Colon (tissue), 2 donors: ENCODE measurements around the gene PHF21A.

Source experiments
- FAIRE-seq: peaks from 2 replicates; lab custom pipeline; 2012; peaks lifted over from hg19 to GRCh38; lab: Jason Lieb, UNC
- donor health status: control.
- donor health status: control.

The PHF21A gene

GRCh38 chr11:45982656-45983470 lies 138.4 kb downstream of the PHF21A start:
- no peak for FAIRE-seq

GRCh38 chr11:45981826-45982225 lies 139.4 kb downstream of the PHF21A start:
- peak; percentile 21 for FAIRE-seq

GRCh38 chr11:45974806-45975205 lies 146.4 kb downstream of the PHF21A start:
- FAIRE-seq = no peak

GRCh38 chr11:45973601-45974000 lies 147.7 kb downstream of the PHF21A start:
- FAIRE-seq = no peak

- no peak for FAIRE-seq
Observed at GRCh38 chr11:45968901-45969300, 152.4 kb downstream of the PHF21A start.

GRCh38 chr11:45967506-45967905 lies 153.7 kb downstream of the PHF21A start:
- no peak for FAIRE-seq

GRCh38 chr11:45964911-45965389 lies 156.3 kb downstream of the PHF21A start:
- no peak for FAIRE-seq

GRCh38 chr11:45961751-45962240 lies 159.5 kb downstream of the PHF21A start:
- no peak for FAIRE-seq

- FAIRE-seq = no peak
Observed at GRCh38 chr11:45960387-45961095, 160.7 kb downstream of the PHF21A start.

GRCh38 chr11:45959851-45960250 lies 161.4 kb downstream of the PHF21A start:
- no peak for FAIRE-seq

GRCh38 chr11:45949992-45950407 lies 171.3 kb downstream of the PHF21A start:
- no peak for FAIRE-seq

- FAIRE-seq = no peak
Observed at GRCh38 chr11:45948356-45948755, 172.9 kb downstream of the PHF21A start.

GRCh38 chr11:45947885-45948284 lies 173.4 kb downstream of the PHF21A start:
- no peak for FAIRE-seq

GRCh38 chr11:45945397-45945999 lies 175.8 kb downstream of the PHF21A start:
- FAIRE-seq = no peak

GRCh38 chr11:45942381-45942780 lies 178.9 kb downstream of the PHF21A start:
- FAIRE-seq = no peak

GRCh38 chr11:45941285-45941684 lies 180.0 kb downstream of the PHF21A start:
- no peak for FAIRE-seq

- FAIRE-seq = no peak
Observed at GRCh38 chr11:45939836-45940235, 181.4 kb downstream of the PHF21A start.

- FAIRE-seq = no peak
Observed at GRCh38 chr11:45937916-45938315, 183.3 kb downstream of the PHF21A start.

GRCh38 chr11:45936511-45937054 lies 184.7 kb downstream of the PHF21A start:
- FAIRE-seq = no peak

- no peak for FAIRE-seq
Observed at GRCh38 chr11:45935349-45936064, 185.7 kb downstream of the PHF21A start.

- no peak for FAIRE-seq
Observed at GRCh38 chr11:45934580-45935318, 186.5 kb downstream of the PHF21A start.
